MCF 10A (cell line): Measurements from ENCODE around the gene MTOR. TPM values are rescaled to one million over a fixed set of nuclear protein-coding genes. Genes with fewer than 3 reads are reported as not detected.
A peak's percentile ranks its signal among the peaks of the same experiment; 100 is the strongest.

Experiments
- BruUV-seq: library from RNA; stranded (reverse); fragments of 400-500 nt; replicated peaks from 2 replicates; lab custom pipeline; 2021; lab: Mats Ljungman, UMichigan
- CTCF ChIA-PET: fragments of 300-600 bp; sonication (Branson Sonifier 250); formaldehyde crosslinking; extraction: SDS; loops from one replicate; lab custom pipeline; 2021; ENCODE audit warnings: antibody characterized with exemption, inconsistent platforms; lab: Yijun Ruan, JAX
- POLR2A ChIA-PET: fragments of 300-600, 350-650 bp; sonication (Branson Sonifier 250); formaldehyde crosslinking; extraction: SDS; loops from one replicate; lab custom pipeline; 2020; ENCODE audit warnings: antibody characterized with exemption, inconsistent platforms; lab: Yijun Ruan, JAX
- DNase-seq: peaks from one replicate; pipeline ENCODE4 v3.0.0-alpha.2; 2018; ENCODE audit not compliant: unreplicated experiment
- H3K27ac Mint-ChIP-seq: one replicate; pipeline ENCODE4 v1.8.0; 2022; ENCODE audit warnings: mild to moderate bottlenecking, low read depth, mixed read lengths; ENCODE audit not compliant: unreplicated experiment
- H3K27me3 Mint-ChIP-seq: one replicate; pipeline ENCODE4 v1.8.0; 2022; ENCODE audit warnings: mixed read lengths; ENCODE audit not compliant: insufficient read depth, unreplicated experiment
- H3K36me3 Mint-ChIP-seq: one replicate; pipeline ENCODE4 v1.8.0; 2022; ENCODE audit warnings: mild to moderate bottlenecking, moderate library complexity, mixed read lengths; ENCODE audit not compliant: insufficient read depth, unreplicated experiment
- H3K4me1 Mint-ChIP-seq: one replicate; pipeline ENCODE4 v1.8.0; 2022; ENCODE audit warnings: mixed read lengths; ENCODE audit not compliant: insufficient read depth, unreplicated experiment
- H3K4me3 Mint-ChIP-seq: one replicate; pipeline ENCODE4 v1.8.0; 2022; ENCODE audit warnings: mild to moderate bottlenecking, moderate library complexity, mixed read lengths; ENCODE audit not compliant: unreplicated experiment
- H3K9me3 Mint-ChIP-seq: one replicate; pipeline ENCODE4 v1.8.0; 2022; ENCODE audit warnings: mixed read lengths; ENCODE audit not compliant: unreplicated experiment
- intact Hi-C: fragments of 100-400 bp; cut with micrococcal nuclease; formaldehyde crosslinking; loops from 2 replicates; pipeline ENCODE4 v1.14.1; 2022
- total RNA-seq: library from RNA; stranded (reverse); gene quantifications from 2 replicates; pipeline ENCODE4 v1.2.3, GENCODE V29; 2022
- TF ChIP-seq, protein P1 (sequence below): fragments of 200-600 bp; IDR thresholded peaks from one replicate; pipeline ENCODE4 v1.8.0; 2022; ENCODE audit warnings: antibody characterized with exemption, mild to moderate bottlenecking; ENCODE audit not compliant: unreplicated experiment

Gene MTOR
- total RNA-seq, 1 experiment from 2014 or later = 45.9 TPM

- no peaks in the 10 kb centered on the region for H3K4me1 Mint-ChIP-seq
- TF ChIP-seq, protein P1, sequence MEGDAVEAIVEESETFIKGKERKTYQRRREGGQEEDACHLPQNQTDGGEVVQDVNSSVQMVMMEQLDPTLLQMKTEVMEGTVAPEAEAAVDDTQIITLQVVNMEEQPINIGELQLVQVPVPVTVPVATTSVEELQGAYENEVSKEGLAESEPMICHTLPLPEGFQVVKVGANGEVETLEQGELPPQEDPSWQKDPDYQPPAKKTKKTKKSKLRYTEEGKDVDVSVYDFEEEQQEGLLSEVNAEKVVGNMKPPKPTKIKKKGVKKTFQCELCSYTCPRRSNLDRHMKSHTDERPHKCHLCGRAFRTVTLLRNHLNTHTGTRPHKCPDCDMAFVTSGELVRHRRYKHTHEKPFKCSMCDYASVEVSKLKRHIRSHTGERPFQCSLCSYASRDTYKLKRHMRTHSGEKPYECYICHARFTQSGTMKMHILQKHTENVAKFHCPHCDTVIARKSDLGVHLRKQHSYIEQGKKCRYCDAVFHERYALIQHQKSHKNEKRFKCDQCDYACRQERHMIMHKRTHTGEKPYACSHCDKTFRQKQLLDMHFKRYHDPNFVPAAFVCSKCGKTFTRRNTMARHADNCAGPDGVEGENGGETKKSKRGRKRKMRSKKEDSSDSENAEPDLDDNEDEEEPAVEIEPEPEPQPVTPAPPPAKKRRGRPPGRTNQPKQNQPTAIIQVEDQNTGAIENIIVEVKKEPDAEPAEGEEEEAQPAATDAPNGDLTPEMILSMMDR = no peak
- no peaks in the 10 kb centered on the region for H3K9me3 Mint-ChIP-seq
- CTCF ChIA-PET = no interaction called here
- peaks cover 91% of the 10 kb centered on the region for H3K36me3 Mint-ChIP-seq
- H3K4me3 Mint-ChIP-seq = no peak overlapping the region
- no TSS peak for BruUV-seq
- no peak for DNase-seq
- intact Hi-C loops = no loop called here
- no peaks in the 10 kb centered on the region for H3K27me3 Mint-ChIP-seq
- POLR2A ChIA-PET = no interaction called here
- H3K27ac Mint-ChIP-seq = no peak overlapping the region
These were observed 137.4 kb downstream of the MTOR start for GRCh38 chr1:11124965-11125364.

DNA sequence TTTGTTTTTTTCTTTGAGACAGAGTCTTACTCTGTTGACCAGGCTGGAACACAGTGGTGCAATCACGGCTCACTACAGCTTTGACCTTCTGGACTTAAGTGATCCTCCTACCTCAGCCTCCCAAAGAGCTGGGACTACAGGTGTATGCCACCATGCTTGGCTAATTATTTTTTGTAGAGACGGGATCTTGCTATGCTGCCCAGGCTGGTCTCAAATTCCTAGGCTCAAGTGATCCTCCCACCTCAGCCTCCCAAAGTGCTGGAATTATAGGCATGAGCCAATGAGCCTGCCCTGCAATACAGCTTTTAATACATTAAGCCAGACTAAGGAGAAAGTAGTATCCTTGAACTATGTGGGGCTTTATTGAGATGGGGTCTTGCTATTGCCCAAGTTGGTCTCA lies 146.0 kb downstream of the MTOR start:
- POLR2A ChIA-PET = interaction anchor here (0.6 kb wide), 1 partner anchor 73 kb away, joined by 3 read pairs; the partner anchor contains the start of gene ANGPTL7
- no peak for DNase-seq
- CTCF ChIA-PET = no interaction called here
- intact Hi-C loops = no loop called here
- Mint-ChIP-seq H3K4me3 (no peak overlapping the region), H3K9me3 (no peaks in the 10 kb centered on the region), H3K36me3 (peaks cover 82% of the 10 kb centered on the region), H3K27me3 (no peaks in the 10 kb centered on the region), H3K4me1 (no peaks in the 10 kb centered on the region), H3K27ac (no peak overlapping the region)
- TF ChIP-seq, protein P1 = no peak
- BruUV-seq = no TSS peak

DNA sequence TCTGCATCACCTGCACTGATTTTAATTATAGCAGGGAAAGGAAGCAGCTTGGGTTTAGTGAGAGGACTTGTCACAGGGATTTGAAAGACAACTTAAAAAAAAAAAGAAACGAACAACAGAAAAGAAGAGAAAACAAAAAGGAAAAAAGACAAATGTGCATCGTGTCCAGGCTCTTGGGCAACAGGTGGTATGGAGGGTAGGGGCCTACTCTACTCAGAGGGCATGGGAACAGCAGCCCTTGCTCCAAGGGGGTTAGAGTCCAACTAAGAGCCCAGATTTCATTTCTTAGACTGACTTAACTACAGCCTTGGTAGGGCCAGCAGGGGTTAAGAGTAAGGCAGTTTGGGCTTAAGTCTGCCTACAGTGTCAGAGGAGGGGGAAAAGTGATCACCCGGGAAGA lies 147.4 kb downstream of the MTOR start:
- H3K9me3 Mint-ChIP-seq = no peaks in the 10 kb centered on the region
- POLR2A ChIA-PET = no interaction called here
- no peaks in the 10 kb centered on the region for H3K4me1 Mint-ChIP-seq
- intact Hi-C loops = no loop called here
- no peak overlapping the region for H3K4me3 Mint-ChIP-seq
- BruUV-seq = no TSS peak
- CTCF ChIA-PET = no interaction called here
- TF ChIP-seq, protein P1 = no peak
- DNase-seq = no peak
- H3K27ac Mint-ChIP-seq = peak overlapping the region; percentile 49
- peaks cover 85% of the 10 kb centered on the region for H3K36me3 Mint-ChIP-seq
- no peaks in the 10 kb centered on the region for H3K27me3 Mint-ChIP-seq

GRCh38 chr1:11109047-11109760 lies 153.1 kb downstream of the MTOR start:
- Mint-ChIP-seq H3K27ac (no peak overlapping the region), H3K9me3 (no peaks in the 10 kb centered on the region), H3K4me3 (no peak overlapping the region), H3K4me1 (no peaks in the 10 kb centered on the region), H3K27me3 (no peaks in the 10 kb centered on the region), H3K36me3 (peaks cover 88% of the 10 kb centered on the region)
- intact Hi-C loops = loop anchor here (1.0 kb wide), 1 partner anchor 49 kb away; the partner anchor contains the start of gene SRM
- no TSS peak for BruUV-seq
- no peak for DNase-seq
- CTCF ChIA-PET = interaction anchor here (0.8 to 1.0 kb wide), 2 partner anchors 72 to 74 kb away, joined by 3 read pairs; no protein-coding TSS in a partner anchor
- POLR2A ChIA-PET = interaction anchor here (1.2 to 2.1 kb wide), 2 partner anchors 10 to 11 kb away, joined by 3 to 11 read pairs; partner anchors contain the start of gene EXOSC10
- TF ChIP-seq, protein P1 = no peak
